H1 (cell line): Measurements from ENCODE around the gene H1-8.

ENCODE experiments used
- ATF2 ChIP-seq: IDR thresholded peaks from 2 replicates; pipeline ENCODE4 v1.6.1; 2012; ENCODE audit warnings: low read length, inconsistent platforms
- ATF3 ChIP-seq: IDR thresholded peaks from 2 replicates; pipeline ENCODE4 v1.6.1; 2011; ENCODE audit warnings: low read depth, mild to moderate bottlenecking, low read length; ENCODE audit not compliant: insufficient read depth
- CBX5 ChIP-seq: fragments of 300-800, 300-1000 bp; sonication (generic); IDR thresholded peaks from 2 replicates; pipeline ENCODE4 v1.7.1; 2016; ENCODE audit warnings: antibody characterized with exemption, low read length, low read depth
- CBX8 ChIP-seq: fragments of 300-800, 300-1000 bp; sonication (generic); IDR thresholded peaks from 2 replicates; pipeline ENCODE4 v1.7.1; 2016; ENCODE audit warnings: low read depth, low read length, borderline replicate concordance
- CTCF ChIP-seq, 3 experiments: IDR thresholded peaks; 1 replicate in 2 of 3; 2 replicates in 1 of 3; pipeline versions ENCODE4 v1.5.1 to v1.6.1; 2011; ENCODE audit warnings: low read length in 3 of 3, mild to moderate bottlenecking in 3 of 3, inconsistent platforms in 2 of 3, low read depth in 1 of 3, moderate library complexity in 1 of 3; ENCODE audit not compliant: insufficient read depth in 1 of 3; ENCODE audit errors: control extremely low read depth in 1 of 3
- POLR2A ChIP-seq, 2 experiments: IDR thresholded peaks; 1 replicate in 1 of 2; 2 replicates in 1 of 2; pipeline ENCODE4 v1.6.1; 2011; ENCODE audit warnings: low read depth in 2 of 2, low read length in 2 of 2, mild to moderate bottlenecking in 2 of 2; ENCODE audit errors: control extremely low read depth in 1 of 2
- POU5F1 ChIP-seq: IDR thresholded peaks from 2 replicates; pipeline ENCODE4 v1.6.1; 2011; ENCODE audit warnings: low read depth, mild to moderate bottlenecking, low read length, moderate library complexity
- RNF2 ChIP-seq: fragments of 200-900, 300-1000 bp; sonication (generic); IDR thresholded peaks from 2 replicates; pipeline ENCODE4 v1.7.1; 2016; ENCODE audit warnings: borderline replicate concordance, low read depth, mild to moderate bottlenecking, antibody characterized with exemption, low read length; ENCODE audit not compliant: poor library complexity, severe bottlenecking; ENCODE audit errors: missing control alignments
- SP1 ChIP-seq: IDR thresholded peaks from 2 replicates; pipeline ENCODE4 v1.6.1; 2011; ENCODE audit warnings: low read depth, low read length

GRCh38 chr3:129532261-129532660, 10.7 kb upstream of the H1-8 start:
- TF ChIP-seq CBX5 (no peak), SP1 (no peak), ATF3 (no peak), CBX8 (no peak), CTCF (IDR thresholded peaks at IDR 0.05; ENCODE audit: control extremely low read depth in 1 of 3, insufficient read depth in 1 of 3, low read depth in 1 of 3, low read length in 3 of 3) (no peak), ATF2 (no peak), POLR2A (IDR thresholded peaks at IDR 0.05; ENCODE audit: control extremely low read depth in 1 of 2, low read depth in 2 of 2, low read length in 2 of 2) (no peak), RNF2 (no peak), POU5F1 (no peak)
